Loucy (cell line): ENCODE data around the gene CGB8.
A peak's percentile ranks its signal among the peaks of the same experiment; 100 is the strongest.

Experiments
- H2AFZ ChIP-seq: fragments of 200-600 bp; sonication (generic); 2 replicates; pipeline ENCODE4 v1.6.0; 2016; ENCODE audit warnings: antibody characterized with exemption, mild to moderate bottlenecking, low read length, moderate library complexity
- H3F3A ChIP-seq: fragments of 200-600 bp; 2 replicates; pipeline ENCODE4 v1.6.0; 2016; ENCODE audit warnings: antibody characterized with exemption, low read depth, mild to moderate bottlenecking
- H3K27me3 ChIP-seq: fragments of 200-600 bp; sonication (generic); 2 replicates; pipeline ENCODE4 v1.6.1; 2014; ENCODE audit warnings: low read length, mild to moderate bottlenecking; ENCODE audit not compliant: insufficient read depth, poor library complexity, severe bottlenecking
- H3K36me3 ChIP-seq: fragments of 200-600 bp; sonication (generic); 2 replicates; pipeline ENCODE4 v1.6.1; 2016; ENCODE audit warnings: low read length; ENCODE audit not compliant: insufficient read depth
- H3K4me1 ChIP-seq: fragments of 200-600 bp; sonication (generic); 2 replicates; pipeline ENCODE4 v1.5.1; 2014; ENCODE audit warnings: low read length, mild to moderate bottlenecking; ENCODE audit not compliant: insufficient read depth, poor library complexity, severe bottlenecking
- H3K4me2 ChIP-seq: fragments of 200-600 bp; sonication (generic); 2 replicates; pipeline ENCODE4 v1.6.0; 2014; ENCODE audit warnings: antibody characterized with exemption, low read length, low read depth, mild to moderate bottlenecking; ENCODE audit not compliant: poor library complexity, severe bottlenecking
- H3K4me3 ChIP-seq: fragments of 200-600 bp; sonication (generic); 2 replicates; pipeline ENCODE4 v1.5.1; 2014; ENCODE audit warnings: low read length, mild to moderate bottlenecking, mixed read lengths; ENCODE audit not compliant: poor library complexity, severe bottlenecking
- H3K79me2 ChIP-seq: fragments of 200-600 bp; sonication (generic); 2 replicates; pipeline ENCODE4 v1.6.1; 2014; ENCODE audit warnings: low read length; ENCODE audit not compliant: insufficient read depth
- H3K9ac ChIP-seq: fragments of 200-600 bp; sonication (generic); 2 replicates; pipeline ENCODE4 v1.6.0; 2014; ENCODE audit warnings: mild to moderate bottlenecking, low read depth, low read length, moderate library complexity; ENCODE audit not compliant: poor library complexity, severe bottlenecking
- H3K9me2 ChIP-seq: fragments of 200-600 bp; sonication (generic); replicated peaks from 2 replicates; pipeline ENCODE4 v1.6.1; 2016; ENCODE audit warnings: low read depth, low read length, mixed read lengths
- H3K9me3 ChIP-seq: fragments of 200-600 bp; sonication (generic); 2 replicates; pipeline ENCODE4 v1.6.1; 2014; ENCODE audit warnings: mild to moderate bottlenecking, antibody characterized with exemption, low read length, low read depth; ENCODE audit not compliant: insufficient read depth
- H4K20me1 ChIP-seq: fragments of 200-600 bp; sonication (generic); 2 replicates; pipeline ENCODE4 v1.6.0; 2014; ENCODE audit warnings: antibody characterized with exemption, low read length, mild to moderate bottlenecking; ENCODE audit not compliant: insufficient read depth, poor library complexity, severe bottlenecking
- CTCF ChIP-seq: fragments of 200-600 bp; sonication (generic); conservative IDR thresholded peaks from 2 replicates; pipeline ENCODE4 v1.5.1; 2014; ENCODE audit warnings: mild to moderate bottlenecking, antibody characterized with exemption, low read length
- EZH2phosphoT487 ChIP-seq: fragments of 200-600 bp; IDR thresholded peaks from 2 replicates; pipeline ENCODE4 v1.6.1; 2018; ENCODE audit warnings: antibody characterized with exemption, mild to moderate bottlenecking, moderate library complexity, borderline replicate concordance

CGB8 gene

GRCh38 chr19:48997972-48998371 lies 50.9 kb downstream of the CGB8 start:
- H3K79me2 ChIP-seq, result peaks cover 56% of the 10 kb centered on the region
- H3K4me1 ChIP-seq, result peaks cover 7% of the 10 kb centered on the region
- H3K9me3 ChIP-seq, result no peaks in the 10 kb centered on the region
- H3K36me3 ChIP-seq, result peaks cover 2% of the 10 kb centered on the region; the same call in 1 of the 2 replicates
- H3K4me2 ChIP-seq, result no peak overlapping the region
- peaks cover 27% of the 10 kb centered on the region for H4K20me1 ChIP-seq
- H3F3A ChIP-seq, result no peaks in the 10 kb centered on the region
- H2AFZ ChIP-seq, result no peak overlapping the region
- H3K4me3 ChIP-seq, result no peak overlapping the region
- no peaks in the 10 kb centered on the region for H3K27me3 ChIP-seq
- peak; percentile 79 for TF ChIP-seq CTCF
- TF ChIP-seq EZH2phosphoT487, result no peak
- no peak overlapping the region for H3K9ac ChIP-seq
- no peaks in the 10 kb centered on the region for H3K9me2 ChIP-seq
